ENCODE measurements around the gene SLC25A46. TPM values are rescaled to one million over a fixed set of nuclear protein-coding genes. Genes with fewer than 3 reads are reported as not detected.

The SLC25A46 gene
- total RNA-seq, 1 experiment from 2014 or later = 25.9 TPM

- Histone ChIP-seq H2AFZ (ENCODE audit: low read depth, low read length, poor library complexity, severe bottlenecking) (no peak overlapping the region), H3K27ac (ENCODE audit: low read depth, low read length) (no peak overlapping the region), H3K79me2 (ENCODE audit: insufficient read depth, low read length) (no peaks in the 10 kb centered on the region), H3K4me1 (ENCODE audit: control insufficient read depth in 1 of 2, insufficient read depth in 2 of 2, low read length in 2 of 2) (no peaks in the 10 kb centered on the region), H3K9me3 (ENCODE audit: control insufficient read depth in 1 of 2, insufficient read depth in 1 of 2, low read depth in 1 of 2, low read length in 2 of 2) (no peaks in the 10 kb centered on the region), H3K36me3 (ENCODE audit: control insufficient read depth in 1 of 2, insufficient read depth in 2 of 2, low read length in 2 of 2) (no peaks in the 10 kb centered on the region), H3K4me2 (ENCODE audit: low read length) (no peak overlapping the region), H4K20me1 (ENCODE audit: insufficient read depth) (no peaks in the 10 kb centered on the region), H3K9me2 (ENCODE audit: insufficient read depth) (no peaks in the 10 kb centered on the region), H3K27me3 (ENCODE audit: insufficient read depth, low read length) (no peaks in the 10 kb centered on the region; the same call in 1 of the 2 replicates), H3K4me3 (replicated peaks in 1 of 2; ENCODE audit: low read depth in 1 of 2, low read length in 2 of 2) (no peak overlapping the region), H3K9ac (ENCODE audit: low read length) (no peak overlapping the region)
- ChIA-PET RAD21 (ENCODE audit: low non-redundant PET in 1 of 2, low total read pairs in 2 of 2, uncharacterized antibody in 2 of 2, unreplicated experiment in 2 of 2) (no interaction called here), POLR2A (no interaction called here), CTCF (no interaction called here)
- no peak for DNase-seq (ENCODE audit: low read depth, low spot score)
- ATAC-seq = no peak
- no TSS peak for BruUV-seq (replicated peaks)
- intact Hi-C loops (cut with micrococcal nuclease) = no loop called here
- TF ChIP-seq POLR2AphosphoS5 (IDR thresholded peaks at IDR 0.05; ENCODE audit: low read depth, low read length) = no peak
- TF ChIP-seq REST (IDR thresholded peaks at IDR 0.05; ENCODE audit: low read depth) = no peak
- no peak for TF ChIP-seq RAD21 (IDR thresholded peaks at IDR 0.05; ENCODE audit: low read depth)
- TF ChIP-seq, protein P1, sequence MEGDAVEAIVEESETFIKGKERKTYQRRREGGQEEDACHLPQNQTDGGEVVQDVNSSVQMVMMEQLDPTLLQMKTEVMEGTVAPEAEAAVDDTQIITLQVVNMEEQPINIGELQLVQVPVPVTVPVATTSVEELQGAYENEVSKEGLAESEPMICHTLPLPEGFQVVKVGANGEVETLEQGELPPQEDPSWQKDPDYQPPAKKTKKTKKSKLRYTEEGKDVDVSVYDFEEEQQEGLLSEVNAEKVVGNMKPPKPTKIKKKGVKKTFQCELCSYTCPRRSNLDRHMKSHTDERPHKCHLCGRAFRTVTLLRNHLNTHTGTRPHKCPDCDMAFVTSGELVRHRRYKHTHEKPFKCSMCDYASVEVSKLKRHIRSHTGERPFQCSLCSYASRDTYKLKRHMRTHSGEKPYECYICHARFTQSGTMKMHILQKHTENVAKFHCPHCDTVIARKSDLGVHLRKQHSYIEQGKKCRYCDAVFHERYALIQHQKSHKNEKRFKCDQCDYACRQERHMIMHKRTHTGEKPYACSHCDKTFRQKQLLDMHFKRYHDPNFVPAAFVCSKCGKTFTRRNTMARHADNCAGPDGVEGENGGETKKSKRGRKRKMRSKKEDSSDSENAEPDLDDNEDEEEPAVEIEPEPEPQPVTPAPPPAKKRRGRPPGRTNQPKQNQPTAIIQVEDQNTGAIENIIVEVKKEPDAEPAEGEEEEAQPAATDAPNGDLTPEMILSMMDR (IDR thresholded peaks at IDR 0.05 in 2 of 3, conservative IDR thresholded peaks at IDR 0.05 in 1 of 3; ENCODE audit: borderline replicate concordance in 1 of 3, insufficient read depth in 1 of 3, low read depth in 2 of 3, low read length in 2 of 3) = no peak
- no peak for TF ChIP-seq ELF1 (IDR thresholded peaks at IDR 0.05; ENCODE audit: borderline replicate concordance, low read depth)
- TF ChIP-seq EGR1 (IDR thresholded peaks at IDR 0.05; ENCODE audit: low read depth) = no peak
- TF ChIP-seq ATF3 (IDR thresholded peaks at IDR 0.05) = no peak
- TF ChIP-seq, protein P2, sequence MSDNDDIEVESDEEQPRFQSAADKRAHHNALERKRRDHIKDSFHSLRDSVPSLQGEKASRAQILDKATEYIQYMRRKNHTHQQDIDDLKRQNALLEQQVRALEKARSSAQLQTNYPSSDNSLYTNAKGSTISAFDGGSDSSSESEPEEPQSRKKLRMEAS (IDR thresholded peaks at IDR 0.05) = no peak
- TF ChIP-seq EZH2phosphoT487 (IDR thresholded peaks at IDR 0.05; ENCODE audit: borderline replicate concordance) = no peak
These were observed 20.5 kb upstream of the SLC25A46 start for GRCh38 chr5:110718311-110718710.
